GM21367 (cell line): ENCODE results near the gene ASAP2.
A peak's percentile ranks its signal among the peaks of the same experiment; 100 is the strongest.

ENCODE experiments used
- ATAC-seq: cut with Tn5 transposase; IDR thresholded peaks from one replicate; pipeline ENCODE4 v1.9.1; 2021; ENCODE audit not compliant: unreplicated experiment

ASAP2 gene

GRCh38 chr2:9420495-9420894, 213.9 kb downstream of the ASAP2 start:
- no peak for ATAC-seq

- peak; percentile 12 for ATAC-seq
These were observed 215.9 kb downstream of the ASAP2 start for GRCh38 chr2:9422321-9423099.

GRCh38 chr2:9423100-9423921, 216.7 kb downstream of the ASAP2 start, which contains the start of the genes CPSF3 and ITGB1BP1:
CPSF3 (plus strand) TSS chr2:9423654; CDS start chr2:9423774, 120 bp downstream.
ITGB1BP1 (minus strand) TSS chr2:9423528; CDS start chr2:9418697, 4,831 bp downstream.
- peak; percentile 76 for ATAC-seq

GRCh38 chr2:9423922-9424272, 217.3 kb downstream of the ASAP2 start:
- ATAC-seq = peak; percentile 1

- no peak for ATAC-seq
These were observed 218.0 kb downstream of the ASAP2 start for GRCh38 chr2:9424447-9425164.

GRCh38 chr2:9428965-9429577, 222.5 kb downstream of the ASAP2 start:
- ATAC-seq = no peak

- no peak for ATAC-seq
These were observed 224.0 kb downstream of the ASAP2 start for GRCh38 chr2:9430316-9431293.

- ATAC-seq = no peak
These were observed 227.9 kb downstream of the ASAP2 start for GRCh38 chr2:9434489-9434888.

- ATAC-seq = no peak
These were observed 232.9 kb downstream of the ASAP2 start for GRCh38 chr2:9439536-9439935.

- no peak for ATAC-seq
These were observed 233.6 kb downstream of the ASAP2 start for GRCh38 chr2:9440058-9440727.

GRCh38 chr2:9441556-9441955, 234.9 kb downstream of the ASAP2 start:
- ATAC-seq = no peak

- ATAC-seq = no peak
These were observed 236.9 kb downstream of the ASAP2 start for GRCh38 chr2:9443526-9443925.

- ATAC-seq = no peak
These were observed 238.5 kb downstream of the ASAP2 start for GRCh38 chr2:9445089-9445488.

- ATAC-seq = no peak
These were observed 244.6 kb downstream of the ASAP2 start for GRCh38 chr2:9451231-9451630.
